Mucosa of rectum (tissue), 2 donors: ENCODE measurements around the gene PGLYRP2.

Source experiments
- H3K27ac ChIP-seq, 2 donors: one replicate each; pipeline ENCODE4 v1.7.0; 2013; ENCODE audit warnings: inconsistent platforms in 2 of 2, low read depth in 2 of 2, low read length in 2 of 2
- H3K27me3 ChIP-seq, 2 donors: one replicate each; pipeline ENCODE4 v1.7.0; 2013; ENCODE audit warnings: low read length in 2 of 2; ENCODE audit not compliant: control insufficient read depth in 2 of 2, insufficient read depth in 2 of 2
- H3K36me3 ChIP-seq, 2 donors: one replicate each; pipeline ENCODE4 v1.7.0; 2013; ENCODE audit warnings: low read length in 2 of 2; ENCODE audit not compliant: control insufficient read depth in 2 of 2, insufficient read depth in 2 of 2
- H3K4me1 ChIP-seq, 2 donors: one replicate each; pipeline ENCODE4 v1.7.0; 2013; ENCODE audit warnings: low read length in 2 of 2, mild to moderate bottlenecking in 1 of 2; ENCODE audit not compliant: control insufficient read depth in 2 of 2, insufficient read depth in 2 of 2
- H3K4me3 ChIP-seq, 2 donors: one replicate each; pipeline ENCODE4 v1.7.0; 2013; ENCODE audit warnings: low read length in 2 of 2
- H3K9ac ChIP-seq, 2 donors: one replicate each; pipeline ENCODE4 v1.7.0; 2013; ENCODE audit warnings: low read length in 2 of 2, low read depth in 1 of 2, mild to moderate bottlenecking in 1 of 2
- H3K9me3 ChIP-seq, 2 donors: one replicate each; pipeline ENCODE4 v1.7.0; 2013; ENCODE audit warnings: low read length in 2 of 2; ENCODE audit not compliant: control insufficient read depth in 2 of 2
- donor health status: healthy.
- donor health status: Normal muscosa, but diverticular disease.

PGLYRP2 gene

DNA sequence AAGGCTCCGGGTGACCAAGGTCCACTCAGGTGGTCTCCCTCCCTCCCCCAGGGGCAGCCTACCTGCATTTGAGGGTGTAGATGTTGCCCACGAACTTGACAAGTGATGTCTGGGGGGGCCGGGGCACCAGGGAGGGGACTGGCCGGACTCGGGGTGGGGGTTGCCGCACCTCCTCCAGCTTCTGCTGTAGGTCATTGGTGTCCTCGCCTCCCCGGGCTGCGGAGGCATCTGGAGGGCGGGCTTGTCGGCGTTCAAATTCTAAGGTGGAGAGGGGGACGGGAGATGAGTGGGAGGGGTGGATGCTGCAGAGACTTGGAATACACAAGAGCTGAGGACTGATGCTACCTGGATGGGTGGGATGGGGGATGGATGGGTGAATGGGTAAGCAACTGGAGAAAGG is 55.2 kb downstream of the PGLYRP2 start:
- peaks cover 0 to 7% of the 10 kb centered on the region in 2 donors for H3K4me1 ChIP-seq
- no peak overlapping the region for H3K27ac ChIP-seq
- no peak overlapping the region for H3K4me3 ChIP-seq
- peaks cover 36 to 38% of the 10 kb centered on the region in 2 donors for H3K36me3 ChIP-seq
- H3K9me3 ChIP-seq: no peaks in the 10 kb centered on the region
- H3K9ac ChIP-seq: no peak overlapping the region
- no peaks in the 10 kb centered on the region for H3K27me3 ChIP-seq

- H3K4me1 ChIP-seq: peaks cover under 1 to 7% of the 10 kb centered on the region in 2 donors
- no peak overlapping the region for H3K9ac ChIP-seq
- H3K27ac ChIP-seq: peak overlapping the region in 1 of 2 donors; percentile 1
- no peaks in the 10 kb centered on the region for H3K27me3 ChIP-seq
- no peaks in the 10 kb centered on the region for H3K9me3 ChIP-seq
- no peak overlapping the region for H3K4me3 ChIP-seq
- H3K36me3 ChIP-seq: peaks cover 36 to 38% of the 10 kb centered on the region in 2 donors
Measured at GRCh38 chr19:15423130-15423529, 56.2 kb downstream of the PGLYRP2 start.

DNA sequence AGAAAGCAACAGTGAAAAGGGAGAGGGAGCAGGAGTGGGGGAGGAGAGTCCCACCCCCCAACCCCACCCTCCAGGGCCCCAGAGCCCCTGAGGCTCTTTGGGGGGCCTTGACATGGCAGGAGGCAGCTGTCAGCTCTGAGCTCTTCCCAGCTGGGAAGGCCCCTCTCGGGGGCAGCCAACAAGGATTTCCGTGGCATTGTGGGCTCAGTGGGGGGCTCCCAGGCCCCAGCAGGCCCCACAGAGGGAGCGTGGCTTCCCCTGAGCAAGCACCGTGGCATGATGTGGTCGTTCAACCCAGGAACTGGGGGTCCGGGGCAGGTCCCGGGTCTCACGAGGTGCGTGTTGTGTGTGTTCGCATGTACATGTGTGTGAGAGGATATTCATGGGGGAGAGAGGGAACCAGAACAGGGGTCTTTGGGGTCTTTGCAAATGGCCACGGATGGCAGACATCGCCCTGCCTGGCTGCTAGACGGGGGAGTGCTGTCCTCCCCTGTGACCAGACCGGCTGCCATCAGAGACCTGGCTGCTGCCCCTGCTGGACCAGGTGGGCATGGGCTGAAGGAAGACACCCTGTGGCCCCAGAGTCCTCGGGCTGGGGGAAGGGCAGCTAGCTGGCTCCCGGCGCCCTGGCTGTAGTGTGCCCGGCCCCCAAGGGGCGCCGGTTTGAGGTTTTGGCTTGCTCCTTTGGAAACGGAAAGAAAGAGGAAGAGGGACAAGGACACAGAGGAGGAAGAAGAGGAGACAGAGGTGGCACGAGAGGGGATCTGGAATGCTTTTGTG is 56.8 kb downstream of the PGLYRP2 start:
- H3K27ac ChIP-seq: no peak overlapping the region
- no peak overlapping the region for H3K9ac ChIP-seq
- H3K4me3 ChIP-seq: no peak overlapping the region
- no peaks in the 10 kb centered on the region for H3K9me3 ChIP-seq
- H3K4me1 ChIP-seq: peaks cover 7 to 12% of the 10 kb centered on the region in 2 donors
- H3K27me3 ChIP-seq: no peaks in the 10 kb centered on the region
- peaks cover 32 to 38% of the 10 kb centered on the region in 2 donors for H3K36me3 ChIP-seq

DNA sequence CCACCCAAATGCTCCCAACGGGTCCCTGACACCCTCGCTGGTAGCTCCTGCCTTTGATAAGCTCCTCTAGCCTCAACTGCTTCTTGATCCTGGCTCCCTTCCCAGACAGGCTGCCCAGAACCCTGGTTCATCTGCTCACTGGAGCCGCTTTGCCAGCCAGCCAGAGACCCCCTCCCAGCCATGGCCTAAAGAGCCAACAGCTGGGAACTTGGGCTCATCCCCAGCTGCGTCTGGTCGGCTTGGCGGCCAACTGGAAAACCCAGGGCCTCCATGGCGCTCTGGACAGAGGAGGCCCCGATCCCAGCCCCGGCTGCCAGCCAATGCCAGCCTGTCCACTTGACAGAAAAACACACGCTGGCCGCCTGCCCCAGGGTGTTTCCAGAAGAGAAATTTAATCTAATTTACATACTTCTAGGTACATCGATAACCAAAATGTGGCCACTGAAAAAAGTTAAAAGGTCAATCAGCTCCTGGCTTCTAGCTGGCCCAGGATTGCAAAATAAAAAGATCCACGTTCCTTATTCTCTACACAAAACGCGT is 57.5 kb downstream of the PGLYRP2 start:
- Histone ChIP-seq H3K36me3 (peaks cover 26 to 34% of the 10 kb centered on the region in 2 donors), H3K27ac (no peak overlapping the region), H3K9ac (no peak overlapping the region), H3K27me3 (no peaks in the 10 kb centered on the region), H3K4me1 (peaks cover 13 to 16% of the 10 kb centered on the region in 2 donors), H3K4me3 (no peak overlapping the region), H3K9me3 (no peaks in the 10 kb centered on the region)

DNA sequence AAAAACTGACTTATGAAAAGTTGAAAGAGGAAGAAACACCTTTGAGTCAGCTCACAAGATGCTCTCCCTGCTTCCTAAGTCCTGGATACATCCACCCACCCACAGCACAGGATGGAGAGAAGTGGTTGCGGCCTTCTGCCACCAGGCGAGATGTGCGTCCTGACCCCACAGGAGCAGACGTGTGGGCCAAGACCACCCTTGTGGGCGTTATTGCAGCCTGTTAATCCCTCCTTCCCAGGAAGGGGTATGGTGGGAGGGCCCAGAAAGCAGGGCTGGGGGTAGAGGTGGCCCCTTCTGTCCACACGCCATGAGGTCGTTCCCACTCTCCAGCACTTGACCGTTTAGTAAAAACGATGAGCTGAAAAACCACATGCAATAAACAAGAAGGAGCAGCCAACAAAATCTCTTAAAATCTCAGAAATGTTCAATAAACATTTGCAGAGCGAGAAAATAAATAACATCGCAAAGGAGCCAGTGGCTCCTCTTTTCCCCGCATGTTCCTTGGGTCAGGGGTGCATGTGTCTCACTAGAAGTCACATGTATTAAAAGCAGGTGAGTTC is 58.1 kb downstream of the PGLYRP2 start:
- Histone ChIP-seq H3K27ac (no peak overlapping the region), H3K9me3 (no peaks in the 10 kb centered on the region), H3K9ac (no peak overlapping the region), H3K27me3 (no peaks in the 10 kb centered on the region), H3K36me3 (peaks cover 21 to 29% of the 10 kb centered on the region in 2 donors), H3K4me1 (peaks cover 13 to 16% of the 10 kb centered on the region in 2 donors), H3K4me3 (no peak overlapping the region)

- no peak overlapping the region for H3K27ac ChIP-seq
- peak overlapping the region; percentile 29 to 64 for H3K9ac ChIP-seq
- peaks cover 13 to 16% of the 10 kb centered on the region in 2 donors for H3K4me1 ChIP-seq
- H3K9me3 ChIP-seq: no peaks in the 10 kb centered on the region
- no peaks in the 10 kb centered on the region for H3K27me3 ChIP-seq
- peaks cover 20 to 22% of the 10 kb centered on the region in 2 donors for H3K36me3 ChIP-seq
- peak overlapping the region; percentile 78 to 98 for H3K4me3 ChIP-seq
Measured at GRCh38 chr19:15419413-15420025, 59.8 kb downstream of the PGLYRP2 start.
